Upper lobe of left lung (tissue), 6 donors: ENCODE measurements around the gene WDR3. TPM values are rescaled to one million over a fixed set of nuclear protein-coding genes. Genes with fewer than 3 reads are reported as not detected.

Experiments
- ATAC-seq, 2 donors: fragments of 200-7000 bp; cut with Tn5 transposase; one replicate each; pipeline ENCODE4 v1.9.1; 2022; ENCODE audit warnings: mild to moderate bottlenecking in 2 of 2, moderate library complexity in 2 of 2; ENCODE audit not compliant: low FRiP score in 2 of 2
- DNase-seq, 2 donors: peaks; one replicate each; pipeline ENCODE4 v3.0.0-alpha.2; 2019 to 2020
- H3K27ac ChIP-seq, 4 donors: fragments of 200-600 bp; sonication (generic); one replicate each; pipeline ENCODE4 v1.5.1; 2016 to 2019
- H3K27me3 ChIP-seq, 4 donors: fragments of 200-600 bp; sonication (generic); one replicate each; pipeline ENCODE4 v1.5.1; 2017 to 2019
- H3K36me3 ChIP-seq, 4 donors: fragments of 200-600 bp; sonication (generic); one replicate each; pipeline ENCODE4 v1.5.1; 2016 to 2019
- H3K4me1 ChIP-seq, 4 donors: fragments of 200-600 bp; sonication (generic); one replicate each; pipeline ENCODE4 v1.5.1; 2018 to 2019
- H3K4me3 ChIP-seq, 4 donors: fragments of 200-600 bp; sonication (generic); one replicate each; pipeline ENCODE4 v1.5.1; 2017 to 2019; ENCODE audit warnings: mild to moderate bottlenecking in 2 of 4, moderate library complexity in 1 of 4
- H3K9me3 ChIP-seq, 4 donors: fragments of 200-600 bp; sonication (generic); one replicate each; pipeline ENCODE4 v1.5.1; 2018 to 2019
- EP300 ChIP-seq, 4 donors: sonication (generic); formaldehyde crosslinking; IDR thresholded peaks; one replicate each; pipeline ENCODE4 v1.5.1; 2017; ENCODE audit warnings: antibody characterized with exemption in 4 of 4, control low read depth in 2 of 4
- POLR2A ChIP-seq, 4 donors: fragments of 450-650 bp; IDR thresholded peaks; one replicate each; pipeline ENCODE4 v1.5.1; 2016 to 2017; ENCODE audit warnings: antibody characterized with exemption in 4 of 4, mild to moderate bottlenecking in 2 of 4
- POLR2AphosphoS5 ChIP-seq, 2 donors: sonication (generic); formaldehyde crosslinking; IDR thresholded peaks; one replicate each; pipeline ENCODE4 v1.5.1; 2017; ENCODE audit warnings: antibody characterized with exemption in 2 of 2
- WGBS, 2 donors: methylation state at CpG; one replicate each; pipeline ENCODE4 v1.1.5; 2017 to 2018; 5-methylcytosine and 5-hydroxymethylcytosine counted together
- total RNA-seq, 6 donors: library from RNA; depleted of rRNA in 4 of 6; stranded (reverse); fragments of >200 nt in 4 of 6; gene quantifications; one replicate each; pipeline versions ENCODE4 v1.1.0 to v1.2.1, GENCODE V29; 2016 to 2021
- TF ChIP-seq, protein P1 (sequence below), 6 experiments: fragments of 450-650 bp in 4 of 6; fragments of 200-600 bp in 2 of 6; sonication (generic) in 2 of 6; IDR thresholded peaks; one replicate each; pipeline ENCODE4 v1.5.1; 2016 to 2019; ENCODE audit warnings: antibody characterized with exemption in 6 of 6
- donor health status: DM: no; HTN: no; CAD: no; lungs with moderate emphysema.
- donor health status: DM: no; HTN: yes; CAD: no; lungs with severe emphysema.

The WDR3 gene
- total RNA-seq, 6 donors from 2014 or later, result 2.3 to 17.7 (median 11.3) TPM

DNA sequence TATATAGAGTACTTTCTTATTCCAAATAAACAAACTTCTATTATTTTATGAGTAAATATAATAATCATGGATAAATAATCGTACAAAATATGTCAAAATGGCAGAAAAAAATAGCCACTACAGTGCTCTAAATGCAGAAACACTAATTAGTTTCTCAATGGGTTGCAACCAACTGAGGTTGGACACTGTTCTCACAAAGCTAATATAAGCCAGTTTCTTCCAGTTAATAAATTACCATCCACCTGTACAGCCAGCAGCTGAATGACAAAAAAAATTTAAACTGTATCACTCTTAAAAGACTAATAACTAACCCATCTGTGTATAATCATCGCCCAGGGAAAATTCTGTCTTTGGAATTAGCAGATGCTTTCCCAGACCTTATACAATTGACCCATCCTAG is 37.0 kb upstream of the WDR3 start:
- H3K36me3 ChIP-seq, result peaks cover 0 to 49% (median 15%) of the 10 kb centered on the region in 4 donors
- no peak overlapping the region for H3K27ac ChIP-seq
- no peaks in the 10 kb centered on the region for H3K9me3 ChIP-seq
- no peaks in the 10 kb centered on the region for H3K4me1 ChIP-seq
- WGBS, 2 donors, result 89 to 92% methylated on average over 2 of the region's 2 CpGs
- no peak for DNase-seq
- TF ChIP-seq, protein P1, sequence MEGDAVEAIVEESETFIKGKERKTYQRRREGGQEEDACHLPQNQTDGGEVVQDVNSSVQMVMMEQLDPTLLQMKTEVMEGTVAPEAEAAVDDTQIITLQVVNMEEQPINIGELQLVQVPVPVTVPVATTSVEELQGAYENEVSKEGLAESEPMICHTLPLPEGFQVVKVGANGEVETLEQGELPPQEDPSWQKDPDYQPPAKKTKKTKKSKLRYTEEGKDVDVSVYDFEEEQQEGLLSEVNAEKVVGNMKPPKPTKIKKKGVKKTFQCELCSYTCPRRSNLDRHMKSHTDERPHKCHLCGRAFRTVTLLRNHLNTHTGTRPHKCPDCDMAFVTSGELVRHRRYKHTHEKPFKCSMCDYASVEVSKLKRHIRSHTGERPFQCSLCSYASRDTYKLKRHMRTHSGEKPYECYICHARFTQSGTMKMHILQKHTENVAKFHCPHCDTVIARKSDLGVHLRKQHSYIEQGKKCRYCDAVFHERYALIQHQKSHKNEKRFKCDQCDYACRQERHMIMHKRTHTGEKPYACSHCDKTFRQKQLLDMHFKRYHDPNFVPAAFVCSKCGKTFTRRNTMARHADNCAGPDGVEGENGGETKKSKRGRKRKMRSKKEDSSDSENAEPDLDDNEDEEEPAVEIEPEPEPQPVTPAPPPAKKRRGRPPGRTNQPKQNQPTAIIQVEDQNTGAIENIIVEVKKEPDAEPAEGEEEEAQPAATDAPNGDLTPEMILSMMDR (IDR thresholded peaks at IDR 0.05), result no peak
- no peak for TF ChIP-seq POLR2A (IDR thresholded peaks at IDR 0.05)
- no peak for TF ChIP-seq EP300 (IDR thresholded peaks at IDR 0.05)
- no peak for TF ChIP-seq POLR2AphosphoS5 (IDR thresholded peaks at IDR 0.05)
- H3K27me3 ChIP-seq, result no peaks in the 10 kb centered on the region
- H3K4me3 ChIP-seq, result no peak overlapping the region
- ATAC-seq, result no peak

DNA sequence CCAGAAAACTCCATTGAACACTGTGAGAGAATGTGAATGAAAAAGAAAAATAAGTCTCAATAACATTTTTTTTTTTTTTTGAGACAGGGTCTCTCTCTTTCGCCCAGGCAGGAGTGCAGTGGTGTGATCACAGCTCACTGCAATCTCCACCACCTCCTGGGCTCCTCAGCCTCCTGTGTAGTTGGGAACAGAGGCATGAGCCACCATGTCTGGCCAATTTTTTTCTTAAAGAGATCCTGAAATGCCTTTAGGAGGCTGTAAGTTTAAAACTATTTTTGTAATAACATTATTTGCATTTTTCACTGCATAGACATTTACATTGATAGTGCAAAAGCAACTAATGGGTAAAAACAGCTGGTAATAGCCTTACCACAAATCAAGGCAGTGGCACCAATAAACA is 35.5 kb upstream of the WDR3 start:
- Histone ChIP-seq H3K27me3 (no peaks in the 10 kb centered on the region), H3K27ac (no peak overlapping the region), H3K36me3 (peaks cover 0 to 57% (median 24%) of the 10 kb centered on the region in 4 donors), H3K9me3 (no peaks in the 10 kb centered on the region), H3K4me1 (no peaks in the 10 kb centered on the region), H3K4me3 (no peak overlapping the region)
- TF ChIP-seq, protein P1 (IDR thresholded peaks at IDR 0.05), result no peak
- TF ChIP-seq POLR2A (IDR thresholded peaks at IDR 0.05) (no peak), POLR2AphosphoS5 (IDR thresholded peaks at IDR 0.05) (no peak), EP300 (IDR thresholded peaks at IDR 0.05) (no peak)
- ATAC-seq (no peak), DNase-seq (no peak)
- 83 to 96% methylated on average over 1 of the region's 1 CpG for WGBS, 2 donors

DNA sequence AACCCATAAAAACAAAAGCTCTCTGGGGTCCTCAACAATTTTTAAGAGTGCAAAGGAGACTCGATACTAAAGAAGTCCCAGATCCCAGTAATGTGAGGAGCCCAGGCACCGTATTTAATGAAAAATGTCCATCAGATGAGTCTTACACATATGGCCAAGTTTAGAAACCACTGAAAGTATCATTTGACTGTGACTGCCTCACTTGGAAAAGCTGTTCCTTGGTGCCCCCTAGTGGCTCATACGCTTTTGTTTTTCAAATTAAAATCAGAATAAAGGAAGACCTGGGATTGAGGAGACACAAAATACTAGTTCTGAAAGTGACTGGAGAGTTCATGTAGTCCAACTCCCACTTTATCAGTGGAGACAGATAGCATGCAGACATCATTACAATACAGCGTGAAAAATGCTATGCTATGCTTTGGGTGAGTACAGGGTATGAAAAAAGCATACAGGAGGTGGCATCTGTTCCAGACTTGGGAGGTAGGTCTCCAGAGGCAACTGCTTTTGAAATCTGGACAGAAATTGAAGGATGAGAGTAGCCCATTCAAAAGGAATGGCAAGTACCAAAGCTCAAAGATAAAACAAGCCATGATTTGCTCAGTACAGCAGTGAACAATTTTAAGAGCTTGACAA is 33.9 kb upstream of the WDR3 start:
- Histone ChIP-seq H3K27me3 (no peaks in the 10 kb centered on the region), H3K4me3 (no peak overlapping the region), H3K36me3 (peaks cover 0 to 68% (median 29%) of the 10 kb centered on the region in 4 donors), H3K4me1 (no peaks in the 10 kb centered on the region), H3K9me3 (no peaks in the 10 kb centered on the region), H3K27ac (no peak overlapping the region)
- 31 to 36% methylated on average over 4 of the region's 4 CpGs for WGBS, 2 donors
- DNase-seq, result no peak
- TF ChIP-seq POLR2A (IDR thresholded peaks at IDR 0.05), result no peak
- TF ChIP-seq, protein P1 (IDR thresholded peaks at IDR 0.05), result peak; percentile 41 to 66 (median 54)
- ATAC-seq, result peak; percentile 26 to 78

- H3K4me3 ChIP-seq, result no peak overlapping the region
- H3K36me3 ChIP-seq, result peaks cover 0 to 82% (median 32%) of the 10 kb centered on the region in 4 donors
- H3K9me3 ChIP-seq, result no peaks in the 10 kb centered on the region
- no peak for DNase-seq
- H3K4me1 ChIP-seq, result no peaks in the 10 kb centered on the region
- no peak for ATAC-seq
- H3K27ac ChIP-seq, result no peak overlapping the region
- 46 to 58% methylated on average over 4 of the region's 4 CpGs for WGBS, 2 donors
- TF ChIP-seq EP300 (IDR thresholded peaks at IDR 0.05) (no peak), POLR2AphosphoS5 (IDR thresholded peaks at IDR 0.05) (no peak), POLR2A (IDR thresholded peaks at IDR 0.05) (no peak)
- TF ChIP-seq, protein P1 (IDR thresholded peaks at IDR 0.05), result no peak
- H3K27me3 ChIP-seq, result no peaks in the 10 kb centered on the region
Measured at GRCh38 chr1:117897551-117897950, 32.0 kb upstream of the WDR3 start.

DNA sequence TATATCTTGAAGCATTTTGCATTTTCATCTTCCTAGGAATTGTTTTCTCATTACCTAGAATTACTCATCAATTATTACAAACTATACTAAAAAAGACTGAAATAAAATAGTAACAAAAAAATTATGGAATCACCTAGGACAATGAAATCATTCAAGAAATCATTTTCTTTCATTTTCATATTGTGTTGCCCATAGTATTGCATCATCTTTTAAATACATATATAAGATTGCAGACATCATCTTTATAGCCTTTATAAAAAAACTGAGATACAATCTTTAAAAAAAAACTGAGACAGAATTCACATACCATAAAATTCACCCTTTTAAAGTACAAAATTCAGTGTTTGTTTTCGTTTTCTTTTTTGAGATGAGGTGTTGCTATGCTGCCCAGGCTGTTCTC is 29.7 kb upstream of the WDR3 start:
- ATAC-seq (no peak), DNase-seq (no peak)
- 96 to 98% methylated on average over 1 of the region's 1 CpG for WGBS, 2 donors
- peaks cover 0 to 90% (median 38%) of the 10 kb centered on the region in 4 donors for H3K36me3 ChIP-seq
- H3K9me3 ChIP-seq, result no peaks in the 10 kb centered on the region
- TF ChIP-seq, protein P1 (IDR thresholded peaks at IDR 0.05), result no peak
- TF ChIP-seq POLR2A (IDR thresholded peaks at IDR 0.05) (no peak), EP300 (IDR thresholded peaks at IDR 0.05) (no peak), POLR2AphosphoS5 (IDR thresholded peaks at IDR 0.05) (no peak)
- no peaks in the 10 kb centered on the region for H3K4me1 ChIP-seq
- no peak overlapping the region for H3K27ac ChIP-seq
- H3K27me3 ChIP-seq, result no peaks in the 10 kb centered on the region
- H3K4me3 ChIP-seq, result no peak overlapping the region
